Neural progenitor cell (in vitro differentiated cells): ENCODE data around the gene SIGLEC5. TPM values are rescaled to one million over a fixed set of nuclear protein-coding genes. Genes with fewer than 3 reads are reported as not detected.

Source experiments
- DNase-seq: peaks from one replicate; pipeline ENCODE4 v3.0.0-alpha.2; 2016; ENCODE audit warnings: low spot score
- H2AFZ ChIP-seq: fragments of 200-600 bp; sonication (generic); replicated peaks from 2 replicates; pipeline ENCODE4 v1.6.1; 2016; ENCODE audit warnings: antibody characterized with exemption
- H3F3A ChIP-seq: fragments of 200-600 bp; sonication (generic); 2 replicates; pipeline ENCODE4 v1.6.1; 2016; ENCODE audit warnings: antibody characterized with exemption, low read depth
- H3K27ac ChIP-seq: fragments of 200-600 bp; sonication (generic); 2 replicates; pipeline ENCODE4 v1.5.1; 2016; ENCODE audit warnings: mild to moderate bottlenecking
- H3K27me3 ChIP-seq: fragments of 200-600 bp; sonication (generic); 2 replicates; pipeline ENCODE4 v1.6.1; 2016; ENCODE audit warnings: mild to moderate bottlenecking, moderate library complexity
- H3K36me3 ChIP-seq: fragments of 200-600 bp; sonication (generic); 2 replicates; pipeline ENCODE4 v1.5.1; 2016
- H3K4me1 ChIP-seq: fragments of 200-600 bp; sonication (generic); 2 replicates; pipeline ENCODE4 v1.6.1; 2016; ENCODE audit warnings: mixed run types
- H3K4me2 ChIP-seq: fragments of 200-600 bp; sonication (generic); 2 replicates; pipeline ENCODE4 v1.6.1; 2016
- H3K4me3 ChIP-seq: fragments of 200-600 bp; sonication (generic); 2 replicates; pipeline ENCODE4 v1.5.1; 2016
- H3K79me2 ChIP-seq: fragments of 200-600 bp; sonication (generic); 2 replicates; pipeline ENCODE4 v1.6.1; 2016; ENCODE audit warnings: low read depth
- H3K9ac ChIP-seq: fragments of 200-600 bp; sonication (generic); 2 replicates; pipeline ENCODE4 v1.6.1; 2016
- H3K9me3 ChIP-seq: fragments of 200-600 bp; sonication (generic); 2 replicates; pipeline ENCODE4 v1.5.1; 2016; ENCODE audit warnings: low read depth
- H4K20me1 ChIP-seq: fragments of 200-600 bp; sonication (generic); 2 replicates; pipeline ENCODE4 v1.6.1; 2016; ENCODE audit warnings: low read depth
- H3K27ac Mint-ChIP-seq: 3 replicates; pipeline ENCODE4 v1.8.0; 2021; ENCODE audit warnings: mixed read lengths
- H3K27me3 Mint-ChIP-seq: 2 replicates; pipeline ENCODE4 v1.8.0; 2022; ENCODE audit warnings: low read depth, mild to moderate bottlenecking, inconsistent platforms, moderate library complexity, mixed read lengths; ENCODE audit not compliant: insufficient read depth
- H3K36me3 Mint-ChIP-seq: 3 replicates; pipeline ENCODE4 v1.8.0; 2021; ENCODE audit warnings: mixed read lengths
- H3K4me1 Mint-ChIP-seq: 3 replicates; pipeline ENCODE4 v1.8.0; 2021; ENCODE audit warnings: mixed read lengths
- H3K4me3 Mint-ChIP-seq: 3 replicates; pipeline ENCODE4 v1.8.0; 2021; ENCODE audit warnings: mild to moderate bottlenecking, moderate library complexity, mixed read lengths
- H3K9me3 Mint-ChIP-seq: 3 replicates; pipeline ENCODE4 v1.8.0; 2020; ENCODE audit warnings: mixed read lengths
- EZH2 ChIP-seq: fragments of 200-600 bp; sonication (generic); IDR thresholded peaks from 2 replicates; pipeline ENCODE4 v1.6.1; 2017; ENCODE audit warnings: antibody characterized with exemption, mild to moderate bottlenecking, moderate library complexity
- EZH2phosphoT487 ChIP-seq: fragments of 200-600 bp; sonication (generic); IDR thresholded peaks from 2 replicates; pipeline ENCODE4 v1.6.1; 2017; ENCODE audit warnings: antibody characterized with exemption
- total RNA-seq: library from RNA; depleted of rRNA; stranded (reverse); fragments of >200 nt; gene quantifications from 2 replicates; pipeline ENCODE4 v1.2.3, GENCODE V29; 2015; ENCODE audit warnings: low replicate concordance
- TF ChIP-seq, protein P1 (sequence below): fragments of 200-600 bp; sonication (generic); IDR thresholded peaks from 2 replicates; pipeline ENCODE4 v1.5.1; 2017; ENCODE audit warnings: antibody characterized with exemption, mild to moderate bottlenecking

The SIGLEC5 gene
- total RNA-seq, 1 donor from 2014 or later: not detected

DNA sequence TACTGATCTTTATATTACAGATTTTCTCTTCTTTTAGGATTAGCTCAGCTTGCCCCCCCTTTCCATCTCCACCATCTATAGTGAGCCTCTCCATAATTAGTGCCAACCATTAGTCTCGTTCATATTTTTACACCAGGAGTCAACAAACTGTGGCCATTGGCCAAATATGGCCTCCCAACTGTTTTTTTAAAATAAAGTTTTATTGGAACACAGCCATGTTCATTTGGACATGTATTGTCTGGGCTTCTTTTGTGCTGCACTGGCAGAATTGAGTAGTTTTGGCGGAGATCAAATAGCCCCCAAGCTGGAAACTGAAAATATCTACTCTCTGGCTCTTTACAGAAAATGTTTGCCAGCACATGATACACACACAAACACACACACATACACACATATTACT, 40.7 kb downstream of the SIGLEC5 start:
- H3F3A ChIP-seq: no peaks in the 10 kb centered on the region
- Mint-ChIP-seq H3K9me3 (peaks cover 22% of the 10 kb centered on the region), H3K4me1 (peaks cover 10% of the 10 kb centered on the region), H3K27ac (no peak overlapping the region), H3K4me3 (no peak overlapping the region), H3K36me3 (peaks cover 40% of the 10 kb centered on the region), H3K27me3 (no peaks in the 10 kb centered on the region)
- no peak overlapping the region for H3K27ac ChIP-seq
- peaks cover 17% of the 10 kb centered on the region for H3K36me3 ChIP-seq
- H3K4me2 ChIP-seq: no peak overlapping the region
- H3K79me2 ChIP-seq: no peaks in the 10 kb centered on the region
- no peak for DNase-seq
- H3K9ac ChIP-seq: no peak overlapping the region
- no peaks in the 10 kb centered on the region for H3K27me3 ChIP-seq
- no peaks in the 10 kb centered on the region for H3K4me1 ChIP-seq
- H2AFZ ChIP-seq: no peak overlapping the region
- H3K9me3 ChIP-seq: peaks cover 15% of the 10 kb centered on the region
- H4K20me1 ChIP-seq: no peaks in the 10 kb centered on the region
- H3K4me3 ChIP-seq: no peak overlapping the region
- TF ChIP-seq EZH2phosphoT487 (no peak), EZH2 (no peak)
- TF ChIP-seq, protein P1, sequence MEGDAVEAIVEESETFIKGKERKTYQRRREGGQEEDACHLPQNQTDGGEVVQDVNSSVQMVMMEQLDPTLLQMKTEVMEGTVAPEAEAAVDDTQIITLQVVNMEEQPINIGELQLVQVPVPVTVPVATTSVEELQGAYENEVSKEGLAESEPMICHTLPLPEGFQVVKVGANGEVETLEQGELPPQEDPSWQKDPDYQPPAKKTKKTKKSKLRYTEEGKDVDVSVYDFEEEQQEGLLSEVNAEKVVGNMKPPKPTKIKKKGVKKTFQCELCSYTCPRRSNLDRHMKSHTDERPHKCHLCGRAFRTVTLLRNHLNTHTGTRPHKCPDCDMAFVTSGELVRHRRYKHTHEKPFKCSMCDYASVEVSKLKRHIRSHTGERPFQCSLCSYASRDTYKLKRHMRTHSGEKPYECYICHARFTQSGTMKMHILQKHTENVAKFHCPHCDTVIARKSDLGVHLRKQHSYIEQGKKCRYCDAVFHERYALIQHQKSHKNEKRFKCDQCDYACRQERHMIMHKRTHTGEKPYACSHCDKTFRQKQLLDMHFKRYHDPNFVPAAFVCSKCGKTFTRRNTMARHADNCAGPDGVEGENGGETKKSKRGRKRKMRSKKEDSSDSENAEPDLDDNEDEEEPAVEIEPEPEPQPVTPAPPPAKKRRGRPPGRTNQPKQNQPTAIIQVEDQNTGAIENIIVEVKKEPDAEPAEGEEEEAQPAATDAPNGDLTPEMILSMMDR: no peak

GRCh38 chr19:51587264-51588191, 42.7 kb downstream of the SIGLEC5 start:
- peaks cover 58% of the 10 kb centered on the region for H3K36me3 Mint-ChIP-seq
- Histone ChIP-seq H2AFZ (no peak overlapping the region), H3K4me3 (no peak overlapping the region), H3K4me1 (no peaks in the 10 kb centered on the region), H4K20me1 (no peaks in the 10 kb centered on the region), H3K9me3 (peaks cover 15% of the 10 kb centered on the region), H3K36me3 (peaks cover 30% of the 10 kb centered on the region), H3F3A (no peaks in the 10 kb centered on the region), H3K9ac (no peak overlapping the region), H3K79me2 (no peaks in the 10 kb centered on the region), H3K27ac (no peak overlapping the region), H3K27me3 (no peaks in the 10 kb centered on the region), H3K4me2 (no peak overlapping the region)
- DNase-seq: no peak
- no peak overlapping the region for H3K4me3 Mint-ChIP-seq
- TF ChIP-seq EZH2phosphoT487 (no peak), EZH2 (no peak)
- TF ChIP-seq, protein P1: no peak
- peaks cover 22% of the 10 kb centered on the region for H3K9me3 Mint-ChIP-seq
- H3K27me3 Mint-ChIP-seq: no peaks in the 10 kb centered on the region
- no peak overlapping the region for H3K27ac Mint-ChIP-seq
- no peaks in the 10 kb centered on the region for H3K4me1 Mint-ChIP-seq

DNA sequence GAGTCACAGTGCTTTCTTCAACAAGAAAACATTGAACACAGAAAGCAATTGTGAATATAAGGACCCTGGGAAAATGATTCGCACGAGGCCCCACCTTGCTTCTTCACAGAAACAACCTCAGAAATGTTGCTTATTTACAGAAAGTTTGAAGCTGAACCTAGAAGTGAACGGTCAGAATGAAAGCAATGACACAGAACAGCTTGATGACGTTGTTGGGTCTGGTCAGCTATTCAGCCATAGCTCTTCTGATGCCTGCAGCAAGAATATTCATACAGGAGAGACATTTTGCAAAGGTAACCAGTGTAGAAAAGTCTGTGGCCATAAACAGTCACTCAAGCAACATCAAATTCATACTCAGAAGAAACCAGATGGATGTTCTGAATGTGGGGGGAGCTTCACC, 43.4 kb downstream of the SIGLEC5 start:
- Histone ChIP-seq H3K27ac (no peak overlapping the region), H3K36me3 (peaks cover 30% of the 10 kb centered on the region), H3K9me3 (peaks cover 15% of the 10 kb centered on the region), H3F3A (no peaks in the 10 kb centered on the region), H3K4me2 (no peak overlapping the region), H3K4me1 (no peaks in the 10 kb centered on the region), H3K9ac (no peak overlapping the region), H2AFZ (no peak overlapping the region), H3K4me3 (no peak overlapping the region), H4K20me1 (no peaks in the 10 kb centered on the region), H3K27me3 (no peaks in the 10 kb centered on the region), H3K79me2 (no peaks in the 10 kb centered on the region)
- Mint-ChIP-seq H3K4me3 (no peak overlapping the region), H3K27ac (no peak overlapping the region), H3K9me3 (peaks cover 22% of the 10 kb centered on the region), H3K27me3 (no peaks in the 10 kb centered on the region), H3K4me1 (no peaks in the 10 kb centered on the region), H3K36me3 (peaks cover 63% of the 10 kb centered on the region)
- no peak for DNase-seq
- no peak for TF ChIP-seq EZH2

DNA sequence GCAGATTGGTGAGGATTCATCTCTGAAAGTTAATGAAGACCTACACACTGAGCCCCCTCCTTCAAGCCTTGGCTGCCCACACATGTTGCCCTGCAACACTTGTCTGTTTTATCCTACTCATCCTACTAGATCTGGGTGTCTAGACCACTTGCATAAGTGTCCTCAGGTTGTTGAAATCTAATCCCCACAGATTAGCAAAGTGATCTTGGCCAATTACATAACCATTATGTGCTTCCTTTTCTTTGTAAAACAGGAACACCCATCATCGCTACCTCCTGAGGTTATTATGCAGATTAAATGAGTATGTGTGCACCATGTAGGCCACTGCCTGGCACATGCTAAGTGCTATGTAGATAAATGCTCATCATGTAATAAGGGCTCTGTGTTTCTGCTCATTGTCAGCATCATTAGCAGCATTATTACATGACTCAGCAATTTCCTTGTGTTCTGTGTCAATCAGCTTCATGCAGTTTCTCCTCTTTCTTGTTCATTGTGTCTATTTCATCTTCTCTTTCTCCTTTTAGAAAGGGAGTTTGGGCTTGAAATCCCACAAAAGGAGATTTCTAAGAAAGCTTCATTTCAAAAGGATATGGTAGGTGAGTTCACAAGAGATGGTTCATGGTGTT, 44.0 kb downstream of the SIGLEC5 start:
- Histone ChIP-seq H3K79me2 (no peaks in the 10 kb centered on the region), H3K4me3 (no peak overlapping the region), H2AFZ (no peak overlapping the region), H3F3A (no peaks in the 10 kb centered on the region), H3K27ac (no peak overlapping the region), H3K27me3 (no peaks in the 10 kb centered on the region), H3K36me3 (peaks cover 30% of the 10 kb centered on the region), H3K9ac (no peak overlapping the region), H3K4me1 (no peaks in the 10 kb centered on the region), H3K4me2 (no peak overlapping the region), H4K20me1 (no peaks in the 10 kb centered on the region), H3K9me3 (peaks cover 15% of the 10 kb centered on the region)
- Mint-ChIP-seq H3K4me1 (no peaks in the 10 kb centered on the region), H3K27ac (no peak overlapping the region), H3K4me3 (no peak overlapping the region), H3K27me3 (no peaks in the 10 kb centered on the region), H3K9me3 (peaks cover 22% of the 10 kb centered on the region), H3K36me3 (peaks cover 69% of the 10 kb centered on the region)
- TF ChIP-seq EZH2phosphoT487 (no peak), EZH2 (no peak)
- TF ChIP-seq, protein P1: no peak
- no peak for DNase-seq
